Measurements from ENCODE around the gene ETF1. TPM values are rescaled to one million over a fixed set of nuclear protein-coding genes. Genes with fewer than 3 reads are reported as not detected.

Gene ETF1
- total and polyA plus RNA-seq, 9 of the 15 experiments (the other 6 are each of a cell fraction or from before 2014, with no cell fraction given): 53.7 to 209 (median 164) TPM

DNA sequence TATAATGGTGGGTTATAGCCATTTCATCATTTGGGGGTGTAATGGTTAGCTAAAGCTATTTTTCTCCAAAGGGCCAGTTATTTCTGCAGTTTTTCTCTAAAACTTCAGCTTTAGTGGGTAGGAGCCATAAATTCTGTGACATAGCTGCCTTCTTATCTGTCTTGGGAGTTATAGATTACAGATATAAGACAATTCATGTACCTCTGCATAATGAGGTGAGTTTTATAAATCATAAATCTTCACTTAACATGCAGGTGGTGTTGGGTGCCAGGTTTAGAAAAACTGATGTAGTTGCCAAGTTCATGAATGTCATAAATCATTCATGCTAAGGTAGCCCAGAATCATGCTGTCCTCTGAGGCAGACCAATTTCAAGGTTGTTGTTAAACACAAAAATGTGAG lies 42.1 kb upstream of the ETF1 start (continued):
- no peak for TF ChIP-seq CREB3 (tag; conservative IDR thresholded peaks at IDR 0.05; ENCODE audit: low read depth)
- no peak for TF ChIP-seq ARID2 (IDR thresholded peaks at IDR 0.05)
- no peak for TF ChIP-seq POU5F1 (IDR thresholded peaks at IDR 0.05; ENCODE audit: borderline replicate concordance, low read depth, low read length, partially characterized antibody)
- TF ChIP-seq, protein P1, sequence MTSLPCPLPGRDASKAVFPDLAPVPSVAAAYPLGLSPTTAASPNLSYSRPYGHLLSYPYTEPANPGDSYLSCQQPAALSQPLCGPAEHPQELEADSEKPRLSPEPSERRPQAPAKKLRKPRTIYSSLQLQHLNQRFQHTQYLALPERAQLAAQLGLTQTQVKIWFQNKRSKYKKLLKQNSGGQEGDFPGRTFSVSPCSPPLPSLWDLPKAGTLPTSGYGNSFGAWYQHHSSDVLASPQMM (CRISPR knock-in tag; IDR thresholded peaks at IDR 0.05): no peak
- no peak for TF ChIP-seq SREBF1 (IDR thresholded peaks at IDR 0.05; ENCODE audit: borderline replicate concordance, low read depth, low read length)
- TF ChIP-seq BDP1 (IDR thresholded peaks at IDR 0.05; ENCODE audit: insufficient read depth, insufficient read length): no peak
- TF ChIP-seq MCM2 (IDR thresholded peaks at IDR 0.05; ENCODE audit: low read depth): no peak

DNA sequence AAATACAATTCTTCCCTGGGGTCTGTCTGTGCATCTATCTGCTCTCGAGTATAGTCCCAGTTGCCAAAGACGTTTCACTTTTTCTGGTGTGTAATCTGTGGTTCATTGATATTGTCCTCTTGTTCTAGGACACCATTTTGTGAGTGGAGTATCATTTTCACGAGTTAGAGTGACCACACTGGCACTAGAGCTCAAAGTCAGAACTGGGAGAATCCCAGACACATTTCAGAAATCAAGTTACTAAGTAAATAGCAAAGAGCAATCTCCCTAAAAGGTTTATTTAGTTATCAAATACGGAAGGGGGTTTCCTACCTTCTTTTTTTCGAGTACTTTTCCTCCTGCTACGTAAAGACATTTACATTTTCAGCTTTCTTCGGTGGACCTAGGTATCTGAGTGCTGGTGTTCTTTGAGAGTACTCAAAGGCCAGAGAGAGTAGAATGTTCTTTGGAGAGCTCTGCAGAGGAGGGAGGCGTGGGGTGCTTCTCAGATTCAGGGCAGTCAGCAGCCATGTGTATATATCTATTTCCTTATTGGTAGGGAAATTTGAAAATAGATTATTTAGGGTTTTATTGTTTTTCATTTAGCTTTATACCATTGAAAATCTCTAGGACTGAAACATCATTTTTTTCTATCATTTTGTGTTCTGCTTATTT lies 41.1 kb upstream of the ETF1 start:
- ChIA-PET CTCF (ENCODE audit: low intra/inter-chr PET ratio) (no interaction called here), POLR2A (interaction anchor here (1.2 to 2.0 kb wide), 2 partner anchors 8 to 46 kb away, joined by 3 to 17 read pairs; partner anchors contain the start of gene HSPA9)
- H3K4me2 ChIP-seq (ENCODE audit: insufficient read depth, low read length): no peak overlapping the region
- H3K79me2 ChIP-seq (ENCODE audit: control insufficient read depth, insufficient read depth, low read length): no peaks in the 10 kb centered on the region
- ATAC-seq (no peak), DNase-seq (ENCODE audit: extremely low read depth in 1 of 4, low spot score in 3 of 4) (no peak), FAIRE-seq (no peak)
- H3K4me3 ChIP-seq: no peak overlapping the region
- no peaks in the 10 kb centered on the region; a peak in 1 of 5 replicates for H3K4me1 ChIP-seq (replicated peaks in 1 of 2; ENCODE audit: control insufficient read depth in 2 of 2, insufficient read depth in 2 of 2, low read length in 2 of 2)
- in situ Hi-C loops (cut with MboI) (loop anchor here (10.0 kb wide), 1 partner anchor 681 kb away; no protein-coding TSS in a partner anchor), intact Hi-C loops (cut with micrococcal nuclease) (no loop called here)
- no peaks in the 10 kb centered on the region for H3K9me3 ChIP-seq (replicated peaks; ENCODE audit: control insufficient read depth, insufficient read depth, low read depth, low read length)
- 16% methylated on average over 8 of the region's 8 CpGs for WGBS (ENCODE audit: insufficient coverage, low coverage, missing lambda C conversion rate)
- peak overlapping the region; percentile 35 for H2AFZ ChIP-seq (ENCODE audit: low read depth, low read length)
- H3K9ac ChIP-seq (ENCODE audit: insufficient read depth in 1 of 2, low read depth in 2 of 2, low read length in 2 of 2): no peak overlapping the region
- no peaks in the 10 kb centered on the region for H3K36me3 ChIP-seq (ENCODE audit: control insufficient read depth, insufficient read depth, low read length)
- no TSS peak for BruUV-seq (replicated peaks)
- peaks cover 0 to 7% of the 10 kb centered on the region in 2 experiments; a peak in 1 of 5 replicates for H3K27me3 ChIP-seq (ENCODE audit: control insufficient read depth in 2 of 2, insufficient read depth in 2 of 2, low read length in 2 of 2)
- H4K20me1 ChIP-seq (replicated peaks; ENCODE audit: control insufficient read depth, insufficient read depth, low read length): no peaks in the 10 kb centered on the region
- H3K9me1 ChIP-seq (ENCODE audit: control insufficient read depth, insufficient read depth, low read length): no peaks in the 10 kb centered on the region
- H3K27ac ChIP-seq (ENCODE audit: extremely low read depth, low read depth, low read length): no peak overlapping the region
- TF ChIP-seq SMAD2 (IDR thresholded peaks at IDR 0.05; ENCODE audit: low read depth, low read length) (no peak), ZNF778 (CRISPR knock-in tag; IDR thresholded peaks at IDR 0.05) (no peak), ZNF253 (CRISPR knock-in tag; conservative IDR thresholded peaks at IDR 0.05) (no peak), SMARCE1 (IDR thresholded peaks at IDR 0.05) (no peak), FOXM1 (IDR thresholded peaks at IDR 0.05; ENCODE audit: low read depth) (no peak), FOXM1 (CRISPR knock-in tag; IDR thresholded peaks at IDR 0.05; ENCODE audit: low read depth) (no peak), RAD51 (IDR thresholded peaks at IDR 0.05; ENCODE audit: borderline replicate concordance, low read depth) (no peak), SOX6 (IDR thresholded peaks at IDR 0.05) (no peak), NCOA2 (IDR thresholded peaks at IDR 0.05; ENCODE audit: partially characterized antibody in 2 of 2) (no peak), TCF7 (IDR thresholded peaks at IDR 0.05; ENCODE audit: borderline replicate concordance) (no peak), SRSF7 (optimal IDR thresholded peaks at IDR 0.05; ENCODE audit: low read depth, low read length) (no peak), ZC3H8 (IDR thresholded peaks at IDR 0.05) (no peak), POLR2A (conservative IDR thresholded peaks at IDR 0.05) (no peak)
